Right lobe of liver (tissue), 4 donors: Measurements from ENCODE around the gene CLTA.

Experiments
- CTCF ChIP-seq, 4 donors: fragments of 200-600 bp in 3 of 4; fragments of 450-650 bp in 1 of 4; IDR thresholded peaks; one replicate each; pipeline versions ENCODE4 v1.5.1 to v1.8.0; 2016 to 2022; ENCODE audit warnings: antibody characterized with exemption in 4 of 4, mild to moderate bottlenecking in 2 of 4
- POLR2A ChIP-seq: fragments of 450-650 bp; IDR thresholded peaks from one replicate; pipeline ENCODE4 v1.6.1; 2017; ENCODE audit warnings: antibody characterized with exemption, mild to moderate bottlenecking
- donor health status: DM: no; HTN: no; CAD: no.
- donor health status: DM: no; HTN: no; CAD: no.
- donor health status: DM: no; HTN: yes; CAD: no.

DNA sequence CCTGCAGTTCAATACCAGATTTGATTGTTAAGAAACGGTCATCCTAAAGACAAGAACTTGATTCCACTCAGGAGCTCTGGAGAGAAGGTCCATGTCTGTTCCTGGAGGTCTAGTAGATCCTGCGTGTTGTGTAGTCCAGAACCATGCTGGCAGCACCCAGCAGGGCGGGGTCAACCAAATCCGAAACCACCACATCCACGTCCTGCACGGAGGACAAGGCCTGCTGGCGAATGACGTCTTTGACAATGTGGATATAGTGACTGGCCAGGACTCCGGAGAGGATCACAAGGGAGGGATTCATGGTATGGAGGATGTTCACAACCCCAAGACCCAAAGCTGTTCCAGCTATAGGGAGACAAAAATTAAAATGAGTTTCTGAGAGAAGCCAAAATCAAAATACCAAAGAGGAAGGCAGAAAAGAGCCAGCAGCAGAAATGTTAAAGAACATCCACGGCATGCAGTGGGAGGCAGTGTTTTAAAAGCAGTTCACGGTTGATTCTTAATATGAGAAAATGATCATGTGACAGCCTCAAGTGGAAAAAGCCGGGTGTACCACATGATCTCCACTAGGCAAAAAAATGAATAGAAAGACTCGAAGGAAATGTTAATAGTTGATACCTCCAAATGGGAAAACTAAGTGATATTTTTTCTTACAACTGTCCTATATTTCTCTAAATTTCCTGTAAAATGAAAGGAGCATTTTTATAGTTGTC, 26.7 kb downstream of the CLTA start:
- TF ChIP-seq CTCF (IDR thresholded peaks at IDR 0.05) (no peak), POLR2A (no peak)
